ENCODE results near the gene SLC4A4.

SLC4A4 gene

DNA sequence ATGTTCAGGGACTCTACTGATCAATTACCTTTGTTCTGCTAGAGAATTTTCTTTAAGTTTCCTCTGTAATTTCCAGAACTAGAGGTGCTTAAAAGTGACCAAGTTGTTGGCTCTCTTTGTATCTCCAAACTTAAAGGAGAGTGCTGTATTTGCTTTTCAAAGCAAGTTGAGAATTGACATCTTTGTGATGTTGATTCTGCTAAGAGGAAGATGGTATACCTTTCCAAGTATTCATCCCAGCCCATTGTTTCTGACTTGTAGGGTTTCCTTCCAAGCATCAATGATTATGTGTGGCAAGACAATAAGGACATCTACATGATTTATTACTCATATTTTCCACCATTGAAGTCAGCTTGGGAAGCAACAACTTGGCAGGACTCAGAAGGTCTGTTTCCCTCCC, 254.5 kb downstream of the SLC4A4 start:
- H3K27me3 ChIP-seq (ENCODE audit: control insufficient read depth in 3 of 3, insufficient read depth in 3 of 3, low read depth in 1 of 3, low read length in 3 of 3): no peaks in the 10 kb centered on the region
- no peak overlapping the region for H2BK120ac ChIP-seq (ENCODE audit: low read depth, low read length)
- H3K9ac ChIP-seq (ENCODE audit: low read depth, low read length, poor library complexity): no peak overlapping the region
- no peak overlapping the region for H2AK5ac ChIP-seq (ENCODE audit: low read depth, low read length)
- no peak overlapping the region for H3K4me2 ChIP-seq (ENCODE audit: insufficient read depth, low read length, poor library complexity, severe bottlenecking)
- H2BK12ac ChIP-seq (ENCODE audit: low read length): no peak overlapping the region
- H4K91ac ChIP-seq (ENCODE audit: low read depth, low read length, poor library complexity): no peak overlapping the region
- H3K9me3 ChIP-seq (replicated peaks in 1 of 2; ENCODE audit: control insufficient read depth in 2 of 2, insufficient read depth in 1 of 2, low read depth in 1 of 2, low read length in 2 of 2): peaks cover 2% of the 10 kb centered on the region in 2 donors
- H3K18ac ChIP-seq (ENCODE audit: low read length): no peak overlapping the region
- H2AFZ ChIP-seq (ENCODE audit: low read length): no peak overlapping the region
- no peak overlapping the region for H3K14ac ChIP-seq (ENCODE audit: low read length)
- no peaks in the 10 kb centered on the region for H3K4me1 ChIP-seq (ENCODE audit: control insufficient read depth in 2 of 2, insufficient read depth in 1 of 2, low read depth in 1 of 2, low read length in 2 of 2)
- H3K79me1 ChIP-seq (ENCODE audit: low read depth, low read length): no peaks in the 10 kb centered on the region
- H2BK15ac ChIP-seq (ENCODE audit: low read length): no peak overlapping the region
- H3K27ac ChIP-seq (replicated peaks; ENCODE audit: low read length): no peak overlapping the region
- no peak for DNase-seq (ENCODE audit: low spot score)
- no peak overlapping the region for H3K23ac ChIP-seq (ENCODE audit: low read depth, low read length, poor library complexity)
- H2BK5ac ChIP-seq (ENCODE audit: low read length): no peak overlapping the region
- H3K4me3 ChIP-seq (ENCODE audit: low read length in 2 of 2): no peak overlapping the region
- H4K8ac ChIP-seq (ENCODE audit: low read depth, low read length): no peak overlapping the region
- no peaks in the 10 kb centered on the region for H3K36me3 ChIP-seq (replicated peaks in 1 of 2; ENCODE audit: control insufficient read depth in 2 of 2, insufficient read depth in 2 of 2, low read length in 2 of 2)
- no peak overlapping the region for H3K4ac ChIP-seq (ENCODE audit: low read length)

DNA sequence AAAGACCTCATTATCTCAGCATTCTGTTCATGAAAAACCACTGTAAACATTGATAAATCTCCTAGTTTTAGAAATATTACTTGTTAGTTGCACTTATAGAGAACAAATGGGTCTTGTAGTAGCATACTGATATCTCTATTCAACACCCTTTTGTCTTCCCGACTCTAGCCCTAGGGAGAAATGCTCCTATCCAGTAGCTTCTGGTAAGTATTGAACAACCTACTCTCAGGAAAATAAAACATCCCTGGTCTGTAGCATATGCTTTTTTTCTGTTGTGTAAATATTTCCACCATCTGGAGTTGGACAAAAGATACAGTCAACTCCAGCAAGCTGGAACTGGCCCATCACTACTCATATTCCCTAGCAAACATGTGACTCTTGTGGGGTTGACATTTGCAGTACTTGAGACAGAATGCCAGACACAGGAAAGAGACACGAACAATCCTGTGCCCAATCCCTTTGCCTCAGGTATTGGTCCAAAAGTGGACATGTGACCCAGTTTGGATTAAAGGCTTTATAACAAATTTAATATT, 256.8 kb downstream of the SLC4A4 start:
- Histone ChIP-seq H3K4me3 (ENCODE audit: low read length in 2 of 2) (no peak overlapping the region), H3K23ac (ENCODE audit: low read depth, low read length, poor library complexity) (no peak overlapping the region), H3K79me1 (ENCODE audit: low read depth, low read length) (no peaks in the 10 kb centered on the region), H3K36me3 (replicated peaks in 1 of 2; ENCODE audit: control insufficient read depth in 2 of 2, insufficient read depth in 2 of 2, low read length in 2 of 2) (no peaks in the 10 kb centered on the region), H3K4me1 (ENCODE audit: control insufficient read depth in 2 of 2, insufficient read depth in 1 of 2, low read depth in 1 of 2, low read length in 2 of 2) (no peaks in the 10 kb centered on the region), H3K4ac (ENCODE audit: low read length) (no peak overlapping the region), H3K18ac (ENCODE audit: low read length) (no peak overlapping the region), H2BK5ac (ENCODE audit: low read length) (no peak overlapping the region), H3K9ac (ENCODE audit: low read depth, low read length, poor library complexity) (no peak overlapping the region), H3K27me3 (ENCODE audit: control insufficient read depth in 3 of 3, insufficient read depth in 3 of 3, low read depth in 1 of 3, low read length in 3 of 3) (no peaks in the 10 kb centered on the region), H2BK120ac (ENCODE audit: low read depth, low read length) (no peak overlapping the region), H2AK5ac (ENCODE audit: low read depth, low read length) (no peak overlapping the region), H2AFZ (ENCODE audit: low read length) (no peak overlapping the region), H3K4me2 (ENCODE audit: insufficient read depth, low read length, poor library complexity, severe bottlenecking) (no peak overlapping the region), H2BK15ac (ENCODE audit: low read length) (no peak overlapping the region), H3K27ac (replicated peaks; ENCODE audit: low read length) (no peak overlapping the region), H3K9me3 (replicated peaks in 1 of 2; ENCODE audit: control insufficient read depth in 2 of 2, insufficient read depth in 1 of 2, low read depth in 1 of 2, low read length in 2 of 2) (no peaks in the 10 kb centered on the region), H3K14ac (ENCODE audit: low read length) (no peak overlapping the region), H2BK12ac (ENCODE audit: low read length) (no peak overlapping the region), H4K91ac (ENCODE audit: low read depth, low read length, poor library complexity) (no peak overlapping the region), H4K8ac (ENCODE audit: low read depth, low read length) (no peak overlapping the region)
- no peak for DNase-seq (ENCODE audit: low spot score)
- WGBS, 2 donors (ENCODE audit: extremely low coverage in 2 of 2, insufficient read length in 2 of 2, insufficient replicate concordance in 1 of 2): no CpG with 5 or more reads among the region's 2 CpGs

DNA sequence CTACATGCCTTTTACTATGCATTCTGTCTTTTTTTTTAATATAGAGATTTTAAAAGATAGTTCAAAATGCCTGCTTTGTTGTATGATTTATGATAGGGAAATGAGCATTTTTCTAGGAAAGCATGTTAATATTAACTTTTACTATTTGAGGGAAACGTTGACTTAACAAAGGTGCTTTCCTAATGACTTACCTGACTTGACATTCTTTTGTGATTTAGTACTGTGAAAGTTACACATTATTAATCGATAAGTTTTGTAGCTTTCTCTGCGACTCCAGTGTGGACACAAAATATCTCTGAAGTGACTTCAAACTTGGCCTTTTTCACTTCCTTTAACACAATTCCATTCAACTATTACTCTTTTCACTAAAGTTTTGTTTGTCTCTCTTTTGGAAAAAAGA, 260.8 kb downstream of the SLC4A4 start:
- Histone ChIP-seq H3K4me3 (ENCODE audit: low read length in 2 of 2) (no peak overlapping the region), H3K27ac (replicated peaks; ENCODE audit: low read length) (no peak overlapping the region)
- WGBS, 2 donors (ENCODE audit: extremely low coverage in 2 of 2, insufficient read length in 2 of 2, insufficient replicate concordance in 1 of 2): no CpG with 5 or more reads among the region's 3 CpGs

DNA sequence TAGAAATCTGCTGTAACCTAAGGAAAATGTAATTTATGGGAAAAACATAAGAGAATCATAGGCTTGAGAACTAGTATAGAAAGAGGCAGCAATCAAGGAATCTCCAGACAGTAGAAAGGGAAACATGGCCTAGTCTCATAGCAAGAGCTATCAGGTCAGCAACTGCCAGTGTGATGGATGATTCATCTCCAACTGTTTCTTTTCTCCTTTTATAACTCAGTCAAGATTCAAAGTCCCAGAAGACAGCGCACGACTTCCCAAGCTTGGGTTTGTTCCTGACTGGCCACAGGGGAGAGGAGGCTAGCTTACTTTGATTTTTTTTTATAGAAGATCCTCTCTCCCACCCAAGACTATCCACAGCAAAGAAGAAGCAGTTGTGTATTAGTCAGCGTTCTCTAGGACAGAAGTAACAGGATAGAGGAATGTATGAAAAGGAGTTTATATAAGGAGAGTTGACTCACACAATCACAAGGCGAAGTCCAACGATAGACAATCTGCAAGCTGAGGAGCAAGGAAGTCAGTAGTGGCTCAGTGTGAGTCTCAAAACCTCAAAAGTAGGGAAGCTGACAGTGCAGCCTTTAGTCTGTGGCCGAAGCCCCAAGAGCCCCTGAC, 263.6 kb downstream of the SLC4A4 start:
- H2BK15ac ChIP-seq (ENCODE audit: low read length): no peak overlapping the region
- H4K91ac ChIP-seq (ENCODE audit: low read depth, low read length, poor library complexity): no peak overlapping the region
- H3K27ac ChIP-seq (replicated peaks; ENCODE audit: low read length): no peak overlapping the region

More for the DNA sequence above, 260.8 kb downstream of the SLC4A4 start:
- no peak overlapping the region for H3K4me2 ChIP-seq (ENCODE audit: insufficient read depth, low read length, poor library complexity, severe bottlenecking)
- no peaks in the 10 kb centered on the region for H3K36me3 ChIP-seq (replicated peaks in 1 of 2; ENCODE audit: control insufficient read depth in 2 of 2, insufficient read depth in 2 of 2, low read length in 2 of 2)
- no peak overlapping the region for H3K23ac ChIP-seq (ENCODE audit: low read depth, low read length, poor library complexity)
- H2BK5ac ChIP-seq (ENCODE audit: low read length): no peak overlapping the region
- no peak overlapping the region for H4K8ac ChIP-seq (ENCODE audit: low read depth, low read length)
- no peak overlapping the region for H3K14ac ChIP-seq (ENCODE audit: low read length)
- no peaks in the 10 kb centered on the region for H3K9me3 ChIP-seq (replicated peaks in 1 of 2; ENCODE audit: control insufficient read depth in 2 of 2, insufficient read depth in 1 of 2, low read depth in 1 of 2, low read length in 2 of 2)
- no peak overlapping the region for H2BK120ac ChIP-seq (ENCODE audit: low read depth, low read length)
- DNase-seq (ENCODE audit: low spot score): no peak
- no peak overlapping the region for H2AK5ac ChIP-seq (ENCODE audit: low read depth, low read length)
- H3K4me1 ChIP-seq (ENCODE audit: control insufficient read depth in 2 of 2, insufficient read depth in 1 of 2, low read depth in 1 of 2, low read length in 2 of 2): no peaks in the 10 kb centered on the region
- no peak overlapping the region for H3K4ac ChIP-seq (ENCODE audit: low read length)
- H3K18ac ChIP-seq (ENCODE audit: low read length): no peak overlapping the region
- no peak overlapping the region for H2AFZ ChIP-seq (ENCODE audit: low read length)
- H2BK15ac ChIP-seq (ENCODE audit: low read length): no peak overlapping the region
- H3K79me1 ChIP-seq (ENCODE audit: low read depth, low read length): no peaks in the 10 kb centered on the region
- no peaks in the 10 kb centered on the region for H3K27me3 ChIP-seq (ENCODE audit: control insufficient read depth in 3 of 3, insufficient read depth in 3 of 3, low read depth in 1 of 3, low read length in 3 of 3)
- H4K91ac ChIP-seq (ENCODE audit: low read depth, low read length, poor library complexity): no peak overlapping the region
- no peak overlapping the region for H3K9ac ChIP-seq (ENCODE audit: low read depth, low read length, poor library complexity)
- no peak overlapping the region for H2BK12ac ChIP-seq (ENCODE audit: low read length)

More for the DNA sequence above, 263.6 kb downstream of the SLC4A4 start:
- no peak overlapping the region for H2AFZ ChIP-seq (ENCODE audit: low read length)
- no peak overlapping the region for H2AK5ac ChIP-seq (ENCODE audit: low read depth, low read length)
- H3K18ac ChIP-seq (ENCODE audit: low read length): no peak overlapping the region
- H3K14ac ChIP-seq (ENCODE audit: low read length): no peak overlapping the region
- no peaks in the 10 kb centered on the region for H3K4me1 ChIP-seq (ENCODE audit: control insufficient read depth in 2 of 2, insufficient read depth in 1 of 2, low read depth in 1 of 2, low read length in 2 of 2)
- no peak overlapping the region for H3K4me3 ChIP-seq (ENCODE audit: low read length in 2 of 2)
- H3K4me2 ChIP-seq (ENCODE audit: insufficient read depth, low read length, poor library complexity, severe bottlenecking): no peak overlapping the region
- H3K9me3 ChIP-seq (replicated peaks in 1 of 2; ENCODE audit: control insufficient read depth in 2 of 2, insufficient read depth in 1 of 2, low read depth in 1 of 2, low read length in 2 of 2): no peaks in the 10 kb centered on the region
- H2BK5ac ChIP-seq (ENCODE audit: low read length): no peak overlapping the region
- H3K23ac ChIP-seq (ENCODE audit: low read depth, low read length, poor library complexity): no peak overlapping the region
- H4K8ac ChIP-seq (ENCODE audit: low read depth, low read length): no peak overlapping the region
- no peak overlapping the region for H3K4ac ChIP-seq (ENCODE audit: low read length)
- no peaks in the 10 kb centered on the region for H3K79me1 ChIP-seq (ENCODE audit: low read depth, low read length)
- no peak overlapping the region for H3K9ac ChIP-seq (ENCODE audit: low read depth, low read length, poor library complexity)
- no peaks in the 10 kb centered on the region for H3K36me3 ChIP-seq (replicated peaks in 1 of 2; ENCODE audit: control insufficient read depth in 2 of 2, insufficient read depth in 2 of 2, low read length in 2 of 2)
- no peak overlapping the region for H2BK12ac ChIP-seq (ENCODE audit: low read length)
- DNase-seq (ENCODE audit: low spot score): no peak
- no peaks in the 10 kb centered on the region for H3K27me3 ChIP-seq (ENCODE audit: control insufficient read depth in 3 of 3, insufficient read depth in 3 of 3, low read depth in 1 of 3, low read length in 3 of 3)
- no CpG with 5 or more reads among the region's 6 CpGs for WGBS, 2 donors (ENCODE audit: extremely low coverage in 2 of 2, insufficient read length in 2 of 2, insufficient replicate concordance in 1 of 2)
- H2BK120ac ChIP-seq (ENCODE audit: low read depth, low read length): no peak overlapping the region

Measured in neuronal stem cell (in vitro differentiated cells).